HG02970 (cell line): ENCODE results near the gene CCDC141.
A peak's percentile ranks its signal among the peaks of the same experiment; 100 is the strongest.
"Not testable (repeated sequence)": the region's sequence is repeated elsewhere in the genome, so short reads cannot be mapped to it uniquely, and the experiment has no call there.

Source experiments
- ATAC-seq: cut with Tn5 transposase; IDR thresholded peaks from one replicate; pipeline ENCODE4 v1.9.1; 2021; ENCODE audit warnings: mild to moderate bottlenecking, moderate library complexity, moderate number of reproducible peaks; ENCODE audit not compliant: unreplicated experiment, low FRiP score

The CCDC141 gene, protein sequence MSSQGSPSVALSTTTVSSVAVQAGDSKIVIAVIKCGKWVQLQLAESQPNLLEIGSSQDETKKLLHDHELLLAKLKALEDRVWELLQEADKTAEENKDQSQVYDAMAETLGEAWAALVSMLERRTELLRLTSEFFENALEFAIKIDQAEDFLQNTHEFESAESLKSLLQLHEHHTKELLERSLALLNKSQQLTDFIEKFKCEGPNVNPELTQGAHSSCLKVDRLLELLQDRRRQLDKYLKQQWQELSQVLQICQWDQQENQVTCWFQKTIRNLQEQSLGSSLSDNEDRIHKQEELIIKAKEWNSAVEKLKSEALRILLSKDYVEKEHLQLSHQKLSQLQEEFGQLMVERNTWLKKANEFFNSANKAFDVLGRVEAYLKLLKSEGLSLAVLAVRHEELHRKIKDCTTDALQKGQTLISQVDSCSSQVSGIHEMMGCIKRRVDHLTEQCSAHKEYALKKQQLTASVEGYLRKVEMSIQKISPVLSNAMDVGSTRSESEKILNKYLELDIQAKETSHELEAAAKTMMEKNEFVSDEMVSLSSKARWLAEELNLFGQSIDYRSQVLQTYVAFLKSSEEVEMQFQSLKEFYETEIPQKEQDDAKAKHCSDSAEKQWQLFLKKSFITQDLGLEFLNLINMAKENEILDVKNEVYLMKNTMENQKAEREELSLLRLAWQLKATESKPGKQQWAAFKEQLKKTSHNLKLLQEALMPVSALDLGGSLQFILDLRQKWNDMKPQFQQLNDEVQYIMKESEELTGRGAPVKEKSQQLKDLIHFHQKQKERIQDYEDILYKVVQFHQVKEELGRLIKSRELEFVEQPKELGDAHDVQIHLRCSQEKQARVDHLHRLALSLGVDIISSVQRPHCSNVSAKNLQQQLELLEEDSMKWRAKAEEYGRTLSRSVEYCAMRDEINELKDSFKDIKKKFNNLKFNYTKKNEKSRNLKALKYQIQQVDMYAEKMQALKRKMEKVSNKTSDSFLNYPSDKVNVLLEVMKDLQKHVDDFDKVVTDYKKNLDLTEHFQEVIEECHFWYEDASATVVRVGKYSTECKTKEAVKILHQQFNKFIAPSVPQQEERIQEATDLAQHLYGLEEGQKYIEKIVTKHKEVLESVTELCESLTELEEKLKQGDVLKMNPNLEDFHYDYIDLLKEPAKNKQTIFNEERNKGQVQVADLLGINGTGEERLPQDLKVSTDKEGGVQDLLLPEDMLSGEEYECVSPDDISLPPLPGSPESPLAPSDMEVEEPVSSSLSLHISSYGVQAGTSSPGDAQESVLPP (N-terminal part only)

DNA sequence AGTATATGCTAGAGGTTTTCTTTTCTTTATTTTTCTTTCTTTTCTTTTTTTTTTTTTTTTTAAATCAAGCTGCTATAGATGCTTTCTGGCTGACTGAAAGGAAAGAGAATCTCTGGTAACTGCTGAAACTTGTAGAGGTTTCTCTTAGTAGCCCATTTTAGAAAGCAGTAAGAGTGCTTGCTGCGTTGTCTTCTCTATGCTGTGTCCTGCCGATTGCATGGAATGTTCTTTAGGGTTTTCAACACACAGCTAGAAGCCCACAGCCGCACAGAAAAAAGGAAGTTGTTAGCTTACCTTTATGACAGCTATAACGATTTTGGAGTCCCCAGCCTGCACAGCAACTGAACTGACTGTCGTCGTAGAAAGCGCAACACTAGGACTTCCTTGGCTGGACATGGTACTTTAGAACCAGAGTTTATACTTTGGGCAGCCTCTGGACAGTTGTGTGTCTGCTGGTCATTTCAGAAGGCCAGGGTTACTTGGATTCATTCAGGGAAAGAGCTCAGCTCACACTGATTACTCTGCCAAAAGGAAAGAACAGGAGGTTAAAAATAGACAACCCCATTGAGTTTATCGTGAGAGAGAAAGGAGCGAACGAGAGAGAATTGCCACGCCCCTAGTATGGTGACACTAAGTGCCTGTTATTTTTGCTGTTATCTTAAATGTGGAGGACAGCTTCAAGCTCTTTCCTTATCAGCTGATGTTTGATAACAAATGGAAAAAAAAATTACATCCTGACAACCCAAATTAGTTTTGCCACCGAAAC lies at the start of gene CCDC141:
Gene CCDC141 (minus strand): TSS at position 592 of the 766 bp plus-strand sequence. CDS start 196 bp downstream, at position 396.
- peak; percentile 51 for ATAC-seq

DNA sequence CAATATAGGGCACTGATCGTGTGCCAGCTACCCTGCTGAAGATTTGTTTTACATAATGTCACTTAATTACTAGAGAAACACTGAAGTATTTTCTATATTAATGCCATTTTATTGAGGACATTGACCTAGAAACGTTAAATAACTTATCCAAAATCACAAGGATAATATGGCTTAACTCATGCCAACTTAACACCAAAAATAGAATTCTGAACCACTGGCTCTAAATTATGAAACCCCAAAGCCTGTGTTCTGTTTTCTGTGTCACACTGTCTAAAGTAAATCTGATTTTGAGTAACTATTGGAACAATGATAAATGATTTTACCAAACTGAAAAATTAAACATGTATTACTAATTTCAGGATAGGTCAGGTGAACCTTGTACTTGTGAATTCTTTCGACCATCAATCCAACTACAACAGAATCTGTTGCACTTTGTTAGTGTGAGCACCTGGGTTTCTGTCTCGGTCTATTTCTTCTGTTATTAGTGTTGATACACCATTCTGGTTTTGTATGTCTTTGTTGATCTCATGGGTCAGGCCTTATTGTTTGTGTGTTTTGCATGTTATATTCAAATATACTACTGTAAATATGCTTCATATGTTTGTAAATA lies 48.2 kb upstream of the CCDC141 start:
- ATAC-seq = no peak

DNA sequence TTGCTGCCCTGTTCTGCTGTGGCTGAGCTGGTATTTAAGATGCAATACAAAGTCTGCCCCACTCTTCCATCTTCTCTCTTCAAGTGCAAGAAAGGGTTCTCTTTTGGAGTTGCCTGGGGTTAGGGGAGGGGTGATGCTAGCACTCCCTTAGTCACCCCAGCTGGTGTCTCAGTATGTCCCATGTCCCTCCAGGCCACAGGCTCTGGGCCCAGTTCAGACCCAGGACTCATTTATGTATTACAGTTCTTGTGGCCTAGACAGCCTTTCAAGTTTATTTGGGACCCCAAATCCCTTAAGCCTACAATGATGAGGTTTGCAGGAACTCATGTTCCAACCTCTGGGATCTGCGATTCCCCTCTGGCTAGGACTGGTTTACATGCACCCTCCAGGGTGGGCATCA lies 47.2 kb upstream of the CCDC141 start:
- no peak for ATAC-seq

DNA sequence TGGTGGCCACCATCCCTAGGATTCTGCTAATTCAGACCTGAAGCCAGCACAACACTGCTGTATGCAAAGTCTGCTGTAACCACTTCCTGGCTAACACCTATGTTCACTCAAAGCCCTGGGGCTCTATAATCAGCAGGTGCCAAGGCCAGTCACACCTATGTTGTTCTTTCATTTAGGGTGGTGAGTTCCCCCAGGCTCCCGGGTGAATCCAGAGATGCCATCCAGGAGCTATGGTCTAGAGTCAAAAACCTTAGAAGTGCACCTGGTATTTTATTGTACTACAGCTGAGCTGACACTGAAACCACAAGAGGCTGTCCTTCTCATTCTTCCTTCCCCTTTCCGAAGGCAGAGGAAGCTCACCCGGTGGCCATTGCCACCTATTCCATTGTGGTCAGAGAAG lies 46.2 kb upstream of the CCDC141 start:
- ATAC-seq = peak; percentile 96

DNA sequence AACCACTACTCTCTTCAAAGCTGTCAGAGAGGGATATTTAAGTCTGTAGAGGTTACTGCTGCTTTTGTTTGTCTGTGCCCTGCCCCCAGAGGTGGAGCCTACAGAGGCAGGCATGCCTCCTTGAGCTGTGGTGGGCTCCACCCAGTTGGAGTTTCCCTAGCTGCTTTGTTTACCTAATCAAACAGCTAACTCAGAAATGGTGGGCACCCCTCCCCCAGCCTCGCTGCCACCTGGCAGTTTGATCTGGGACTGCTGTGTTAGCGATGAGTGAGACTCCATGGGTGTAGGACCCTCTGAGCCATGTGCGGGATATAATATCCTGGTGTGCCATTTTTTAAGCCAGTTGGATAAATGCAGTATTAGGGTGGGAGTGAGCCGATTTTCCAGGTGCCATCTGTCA lies 43.0 kb upstream of the CCDC141 start:
- not testable (repeated sequence) for ATAC-seq

DNA sequence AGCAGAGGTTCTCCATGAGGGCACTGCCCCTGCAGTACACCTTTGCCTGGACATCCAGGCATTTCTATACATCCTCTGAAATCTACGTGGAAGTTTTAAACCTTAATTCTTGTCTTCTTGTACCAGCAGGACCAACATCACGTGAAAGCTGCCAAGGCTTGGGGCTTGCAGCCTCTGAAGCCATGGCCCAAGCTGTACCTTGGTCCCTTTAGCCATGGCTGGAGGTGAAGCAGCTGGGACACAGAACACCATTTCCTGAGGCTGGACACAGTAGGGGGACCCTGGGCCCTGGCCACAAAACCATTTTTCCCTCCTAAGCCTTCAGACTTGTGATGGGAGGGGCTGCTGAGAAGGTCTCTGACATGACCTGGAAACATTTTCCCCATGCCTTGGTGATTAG lies 32.8 kb upstream of the CCDC141 start:
- ATAC-seq = no peak

DNA sequence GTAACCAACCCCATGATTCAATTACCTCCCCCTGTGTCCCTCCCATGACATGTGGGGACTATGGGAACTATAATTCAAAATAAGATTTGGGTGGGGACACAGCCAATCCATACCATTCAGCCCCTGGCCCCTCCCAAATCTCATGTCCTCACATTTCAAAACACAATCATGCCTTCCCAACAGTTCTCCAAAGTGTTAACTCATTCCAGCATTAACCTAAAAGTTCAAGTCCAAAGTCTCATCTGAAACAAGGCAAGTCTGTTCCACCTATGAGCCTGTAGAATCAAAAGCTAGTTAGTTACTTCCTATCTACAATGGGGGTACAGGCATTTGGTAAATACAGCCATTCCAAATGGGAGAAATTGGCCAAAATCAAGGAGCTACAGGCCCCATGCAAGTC lies 32.0 kb upstream of the CCDC141 start:
- ATAC-seq = no peak

DNA sequence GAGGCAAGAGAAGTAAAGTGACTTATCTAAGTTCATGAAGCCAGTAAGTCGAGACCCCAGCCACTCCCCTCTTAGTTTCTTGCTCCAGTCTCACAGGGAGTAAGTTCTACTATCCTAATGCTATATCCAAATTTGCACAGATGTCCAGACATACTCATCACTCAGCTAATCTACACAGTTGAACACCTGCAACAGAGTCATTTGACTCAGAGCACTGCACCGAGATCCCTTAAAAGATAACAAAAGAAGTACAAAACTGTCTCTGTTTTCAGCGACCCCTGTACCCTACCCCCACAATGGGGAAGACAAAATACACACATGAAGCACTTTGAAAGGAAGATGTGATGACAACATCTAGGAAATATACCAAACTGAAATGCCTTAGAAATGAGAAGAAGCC lies 22.6 kb upstream of the CCDC141 start:
- no peak for ATAC-seq

DNA sequence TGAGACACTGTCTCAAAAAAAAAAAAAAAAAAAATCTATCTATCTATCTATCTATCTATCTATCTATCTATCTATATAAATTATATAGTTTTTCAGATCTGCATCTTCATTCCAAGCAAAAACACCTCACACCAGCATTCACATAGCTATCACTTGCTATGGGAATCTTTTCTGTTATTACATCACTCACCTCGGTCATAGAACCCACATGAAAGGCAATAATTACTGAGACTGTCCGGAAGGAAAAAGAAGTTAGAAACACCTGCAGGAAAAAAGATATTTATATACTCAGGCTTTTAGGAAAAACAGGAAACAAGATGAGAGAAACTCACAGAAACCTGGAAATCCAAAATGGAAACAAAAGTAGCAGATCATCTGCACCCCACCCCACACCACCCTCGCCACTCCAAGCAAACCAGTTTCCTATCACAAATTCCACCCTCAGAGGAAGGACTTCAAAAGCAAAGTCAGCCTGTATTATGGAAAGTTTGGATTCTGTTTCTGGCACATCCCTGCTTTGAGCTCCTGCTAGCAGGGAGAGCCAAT lies 21.9 kb upstream of the CCDC141 start:
- ATAC-seq = no peak

DNA sequence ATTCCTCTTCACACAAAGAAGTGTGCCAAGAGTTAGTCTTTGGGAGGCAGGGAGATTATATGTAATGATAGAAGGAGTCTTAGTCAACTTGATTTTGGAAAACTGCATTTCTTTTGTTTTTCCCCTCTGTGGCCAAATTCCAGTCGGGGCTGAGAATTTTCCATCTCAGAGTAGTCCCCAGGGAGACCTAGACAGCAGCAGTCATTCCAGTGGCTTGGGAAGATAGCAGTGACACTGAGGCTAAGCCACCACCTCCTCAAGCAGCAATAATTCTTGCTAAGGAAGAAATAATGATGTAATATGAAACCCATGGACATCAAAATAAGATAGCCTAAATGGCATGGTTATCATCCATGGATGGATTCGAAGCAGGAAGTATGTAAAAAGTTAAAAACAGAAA lies 21.0 kb upstream of the CCDC141 start:
- no peak for ATAC-seq

DNA sequence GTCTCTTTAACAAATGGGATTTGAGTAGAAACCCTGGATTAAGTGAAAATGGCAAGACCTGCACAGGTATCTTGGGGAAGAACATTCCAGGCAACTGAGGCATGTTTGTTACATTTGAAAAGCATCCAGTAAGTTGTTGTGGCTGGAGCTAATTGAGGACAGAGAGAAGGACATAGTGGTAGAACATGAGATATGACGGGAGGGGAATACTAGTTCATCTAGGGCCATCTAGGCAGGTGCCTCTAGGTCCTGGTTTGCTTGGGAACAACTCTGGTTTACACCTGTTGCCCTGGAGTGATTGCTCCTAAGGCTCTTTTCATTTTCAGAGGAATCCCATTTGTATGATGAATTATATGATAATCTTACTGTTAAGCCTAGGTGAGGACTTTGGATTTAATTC lies 19.7 kb upstream of the CCDC141 start:
- ATAC-seq = no peak

DNA sequence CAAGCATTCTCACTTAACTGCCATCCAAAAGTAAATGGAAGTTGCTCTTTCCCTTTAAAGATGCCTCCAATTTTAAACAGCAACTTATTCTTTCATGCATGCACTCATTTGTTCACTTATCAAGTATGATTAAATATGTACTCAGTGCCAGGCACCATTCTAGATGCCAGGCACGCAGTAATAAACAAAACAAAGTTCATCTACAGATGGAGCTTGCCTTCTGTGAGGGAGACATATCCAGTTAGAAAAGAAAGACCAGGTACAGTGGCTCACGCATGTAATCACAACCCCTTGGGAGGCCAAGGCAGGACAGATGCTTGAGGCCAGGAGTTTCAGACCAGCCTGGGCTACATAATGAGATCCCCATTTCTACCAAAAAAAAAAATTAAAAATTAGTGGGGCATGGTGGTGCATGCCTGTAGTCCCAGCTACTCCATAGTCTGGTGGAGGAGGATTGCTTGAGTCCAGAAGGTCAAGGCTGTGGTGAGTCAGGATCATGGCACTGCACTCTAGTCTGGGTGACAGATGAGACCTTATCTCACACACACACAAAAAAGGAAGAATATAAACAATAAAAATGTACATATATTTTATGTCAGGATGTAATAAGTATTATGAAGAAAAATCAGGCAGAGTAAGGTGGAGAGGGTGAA lies 19.2 kb upstream of the CCDC141 start:
- ATAC-seq = no peak

DNA sequence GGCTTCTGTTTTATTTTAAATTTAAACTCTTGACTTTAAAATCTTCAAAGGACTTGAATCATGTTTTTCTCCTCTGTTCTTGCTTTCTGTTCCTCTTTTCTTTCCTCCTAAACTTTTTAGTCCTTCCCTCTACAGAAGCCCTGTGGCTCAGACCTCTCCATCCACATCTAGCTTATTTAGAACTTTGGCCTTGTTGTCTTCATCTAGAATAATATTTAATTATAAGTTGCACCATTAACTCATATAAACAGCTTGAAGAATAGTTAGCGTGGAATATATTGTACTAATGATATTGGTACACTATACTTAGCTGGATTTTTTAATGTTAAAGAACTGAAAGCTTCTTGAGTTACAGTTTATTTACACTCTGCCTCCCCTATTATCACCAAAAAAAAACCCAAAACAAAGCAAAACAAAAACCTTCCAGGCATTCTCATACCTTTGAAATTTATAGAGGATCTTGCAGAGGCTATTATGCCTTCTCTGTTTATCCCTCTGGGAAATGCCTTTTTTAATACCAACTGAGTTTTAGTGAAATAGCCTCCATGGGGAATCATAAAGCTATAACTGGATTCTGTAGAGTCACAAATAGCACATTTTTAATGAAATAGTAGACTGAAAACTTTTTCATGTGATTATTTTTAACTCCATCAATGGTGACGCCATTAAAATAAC lies 9.2 kb upstream of the CCDC141 start:
- no peak for ATAC-seq

DNA sequence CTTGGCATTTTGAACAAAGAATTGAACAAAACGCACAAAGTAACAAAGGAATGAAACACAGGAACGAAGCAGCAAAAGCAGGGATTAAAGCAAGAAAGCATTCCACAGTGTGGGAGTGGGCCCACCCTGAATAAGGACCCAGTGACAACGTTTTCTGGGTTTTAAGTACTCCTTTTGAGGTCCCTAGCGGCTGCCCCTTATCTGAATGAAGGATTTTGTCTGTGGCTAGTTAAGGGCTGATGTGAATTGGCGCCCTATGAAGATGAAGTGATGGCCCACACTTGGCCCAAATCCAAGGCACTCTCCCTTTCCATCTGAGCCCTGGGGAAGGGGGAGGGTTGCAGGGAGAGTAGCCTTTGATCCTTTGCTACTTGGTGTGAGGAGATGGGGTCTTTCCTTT lies 7.8 kb upstream of the CCDC141 start:
- ATAC-seq = no peak

DNA sequence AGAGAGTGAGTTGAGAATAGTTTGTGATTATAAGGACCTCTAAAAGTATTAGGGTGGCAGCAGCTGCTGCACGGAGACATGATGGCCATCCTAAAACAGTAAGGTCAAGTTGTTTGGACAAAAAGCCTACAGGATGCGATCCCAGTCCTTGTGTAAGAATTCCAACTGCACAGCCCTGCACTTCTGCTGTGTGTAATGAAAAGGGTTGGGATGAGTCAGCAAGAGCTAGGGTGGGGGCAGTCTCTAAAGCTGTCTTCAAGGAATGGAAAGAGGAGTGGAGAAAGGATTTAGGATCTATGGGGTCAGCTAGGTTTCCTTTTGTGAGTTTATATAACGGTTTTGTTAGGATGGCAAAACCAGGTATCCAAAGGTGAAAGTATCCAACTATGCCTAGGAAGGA lies 3.6 kb upstream of the CCDC141 start:
- not testable (repeated sequence) for ATAC-seq

DNA sequence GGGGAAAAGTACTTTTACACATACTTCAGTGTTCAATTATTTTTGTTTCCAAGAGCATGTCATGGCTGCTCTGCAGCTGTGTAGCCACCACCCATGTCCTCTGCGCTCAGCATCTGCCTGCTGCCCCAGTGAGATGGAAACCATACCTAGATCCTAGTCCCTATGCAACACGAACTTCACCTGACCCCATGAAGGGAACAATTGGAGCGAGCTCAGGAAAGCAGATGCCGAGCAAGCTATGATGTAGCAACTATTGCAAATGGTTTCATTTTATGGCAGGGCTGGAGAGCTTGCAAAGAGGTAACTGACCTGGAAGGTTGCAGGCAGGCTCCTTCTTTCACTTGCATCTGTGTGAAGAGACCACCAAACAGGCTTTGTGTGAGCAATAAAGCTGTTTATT lies 1.3 kb upstream of the CCDC141 start:
- ATAC-seq = no peak

DNA sequence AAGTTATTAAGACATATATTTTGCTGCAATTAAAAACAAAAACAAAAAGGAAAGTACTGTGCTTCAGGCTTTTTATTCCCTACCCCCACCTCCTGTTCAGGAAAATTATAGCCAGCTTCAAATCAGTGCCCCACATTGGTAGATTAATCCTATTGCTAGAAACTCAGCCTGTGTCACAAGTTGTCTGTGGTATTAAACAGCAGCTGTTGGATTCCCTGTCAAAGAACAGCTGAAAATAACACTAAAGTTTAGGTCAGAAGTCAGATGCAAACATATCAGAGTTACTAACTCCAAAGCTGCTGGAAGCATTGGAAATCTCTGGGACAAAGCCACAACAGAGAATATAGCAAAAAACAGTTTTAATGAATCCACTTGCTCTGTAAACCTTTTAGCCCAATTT lies 818 bp upstream of the CCDC141 start:
- ATAC-seq = no peak

DNA sequence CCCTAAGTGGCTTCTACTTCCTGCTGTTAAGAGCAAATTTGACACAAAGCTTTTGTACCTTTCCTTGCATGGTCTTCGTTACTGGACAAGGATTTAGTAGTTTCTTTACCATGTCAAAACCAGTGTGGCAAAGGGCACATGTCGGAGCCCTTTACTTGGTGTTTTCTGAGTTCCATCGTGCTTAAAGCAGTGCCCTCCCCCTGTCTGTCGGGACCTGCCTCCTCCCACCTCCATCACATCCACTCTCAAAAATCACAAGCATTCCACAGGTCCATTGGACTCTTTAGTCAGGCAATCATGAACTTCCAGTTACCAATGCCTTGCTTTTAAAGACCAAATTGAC lies 763 bp downstream of the CCDC141 start:
- ATAC-seq = peak; percentile 22
